GM19452 (cell line): ENCODE measurements around the gene MRPL19.

ENCODE experiments used
- ATAC-seq: cut with Tn5 transposase; IDR thresholded peaks from one replicate; pipeline ENCODE4 v1.9.1; 2021; ENCODE audit not compliant: unreplicated experiment

Gene MRPL19

GRCh38 chr2:75728614-75729419 lies 82.2 kb downstream of the MRPL19 start:
- no peak for ATAC-seq

- no peak for ATAC-seq
These were observed 83.3 kb downstream of the MRPL19 start for GRCh38 chr2:75729861-75730260.

GRCh38 chr2:75736276-75736675 lies 89.7 kb downstream of the MRPL19 start:
- no peak for ATAC-seq

- ATAC-seq = no peak
These were observed 91.4 kb downstream of the MRPL19 start for GRCh38 chr2:75737961-75738360.
